ENCODE data around the gene CD86. TPM values are rescaled to one million over a fixed set of nuclear protein-coding genes. Genes with fewer than 3 reads are reported as not detected.

CD86 gene
- total and polyA plus RNA-seq, 2 donors from 2014 or later, result 1.3 to 6.3 TPM

GRCh38 chr3:122066331-122067213 is 11.4 kb downstream of the CD86 start:
- FAIRE-seq, result no peak
- Histone ChIP-seq H3K27ac (ENCODE audit: low read depth in 2 of 2, low read length in 2 of 2) (no peak overlapping the region), H3K27me3 (ENCODE audit: control insufficient read depth, insufficient read depth, low read length) (no peaks in the 10 kb centered on the region), H3K36me3 (ENCODE audit: control insufficient read depth in 2 of 3, insufficient read depth in 3 of 3, low read length in 3 of 3) (no peaks in the 10 kb centered on the region), H3K4me3 (ENCODE audit: low read length in 3 of 3) (no peak overlapping the region), H3K9ac (ENCODE audit: low read length in 3 of 3) (no peak overlapping the region), H3K9me3 (ENCODE audit: control insufficient read depth in 2 of 3, insufficient read depth in 1 of 3, low read length in 3 of 3) (no peaks in the 10 kb centered on the region), H3K4me1 (ENCODE audit: control insufficient read depth in 2 of 3, insufficient read depth in 2 of 3, low read depth in 1 of 3, low read length in 3 of 3) (no peaks in the 10 kb centered on the region)
- peak in 1 of 5 donors; percentile 3 for DNase-seq
- TF ChIP-seq CTCF (IDR thresholded peaks at IDR 0.05; ENCODE audit: borderline replicate concordance, extremely low read depth, insufficient read depth), result no peak
- intact Hi-C loops (cut with DNase I), result no loop called here

GRCh38 chr3:122067214-122067550 is 12.0 kb downstream of the CD86 start:
- FAIRE-seq (no peak), DNase-seq (no peak)
- Histone ChIP-seq H3K4me1 (ENCODE audit: control insufficient read depth in 2 of 3, insufficient read depth in 2 of 3, low read depth in 1 of 3, low read length in 3 of 3) (no peaks in the 10 kb centered on the region), H3K36me3 (ENCODE audit: control insufficient read depth in 2 of 3, insufficient read depth in 3 of 3, low read length in 3 of 3) (no peaks in the 10 kb centered on the region), H3K27ac (ENCODE audit: low read depth in 2 of 2, low read length in 2 of 2) (no peak overlapping the region), H3K4me3 (ENCODE audit: low read length in 3 of 3) (no peak overlapping the region), H3K27me3 (ENCODE audit: control insufficient read depth, insufficient read depth, low read length) (no peaks in the 10 kb centered on the region), H3K9ac (ENCODE audit: low read length in 3 of 3) (no peak overlapping the region), H3K9me3 (ENCODE audit: control insufficient read depth in 2 of 3, insufficient read depth in 1 of 3, low read length in 3 of 3) (no peaks in the 10 kb centered on the region)
- TF ChIP-seq CTCF (IDR thresholded peaks at IDR 0.05; ENCODE audit: borderline replicate concordance, extremely low read depth, insufficient read depth), result no peak
- intact Hi-C loops (cut with DNase I), result no loop called here

GRCh38 chr3:122067588-122068240 is 12.6 kb downstream of the CD86 start:
- H3K36me3 ChIP-seq (ENCODE audit: control insufficient read depth in 2 of 3, insufficient read depth in 3 of 3, low read length in 3 of 3), result no peaks in the 10 kb centered on the region
- H3K27ac ChIP-seq (ENCODE audit: low read depth in 2 of 2, low read length in 2 of 2), result no peak overlapping the region
- no peaks in the 10 kb centered on the region for H3K4me1 ChIP-seq (ENCODE audit: control insufficient read depth in 2 of 3, insufficient read depth in 2 of 3, low read depth in 1 of 3, low read length in 3 of 3)
- no peak for DNase-seq
- intact Hi-C loops (cut with DNase I), result no loop called here
- no peaks in the 10 kb centered on the region for H3K9me3 ChIP-seq (ENCODE audit: control insufficient read depth in 2 of 3, insufficient read depth in 1 of 3, low read length in 3 of 3)
- no peaks in the 10 kb centered on the region for H3K27me3 ChIP-seq (ENCODE audit: control insufficient read depth, insufficient read depth, low read length)
- TF ChIP-seq CTCF (IDR thresholded peaks at IDR 0.05; ENCODE audit: borderline replicate concordance, extremely low read depth, insufficient read depth), result no peak
- no peak overlapping the region for H3K9ac ChIP-seq (ENCODE audit: low read length in 3 of 3)
- FAIRE-seq, result no peak
- H3K4me3 ChIP-seq (ENCODE audit: low read length in 3 of 3), result no peak overlapping the region

All from kidney (tissue), 14 donors.